A549 (cell line): ENCODE measurements around the gene DIP2A.

Source experiments
- CBX2 ChIP-seq: fragments of 200-600 bp; sonication (generic); IDR thresholded peaks from 2 replicates; pipeline ENCODE4 v1.6.1; 2016; ENCODE audit warnings: low read depth, mild to moderate bottlenecking, borderline replicate concordance
- EHMT2 ChIP-seq: fragments of 200-600 bp; sonication (generic); IDR thresholded peaks from 2 replicates; pipeline ENCODE4 v1.6.1; 2016; ENCODE audit warnings: antibody characterized with exemption, low read depth, mild to moderate bottlenecking, moderate library complexity
- EP300 ChIP-seq, 2 experiments: fragments of >200 bp; sonication (Bioruptor Twin); formaldehyde crosslinking; IDR thresholded peaks; 2 replicates in 1 of 2; 3 replicates in 1 of 2; pipeline ENCODE4 v1.6.1; 2016 to 2017
- KDM1A ChIP-seq: fragments of 200-600 bp; sonication (generic); IDR thresholded peaks from 2 replicates; pipeline ENCODE4 v1.6.1; 2016; ENCODE audit warnings: low read depth, mild to moderate bottlenecking
- NFE2L2 ChIP-seq: fragments of 150-350 bp; conservative IDR thresholded peaks from 2 replicates; pipeline ENCODE4 v1.6.1; 2014; ENCODE audit warnings: low read length
- NPAS2 ChIP-seq: fragments of 250-450 bp; sonication (Bioruptor Pico); IDR thresholded peaks from 2 replicates; pipeline ENCODE4 v1.8.0; 2022; ENCODE audit warnings: mild to moderate bottlenecking, moderate library complexity, borderline replicate concordance
- POLR2A ChIP-seq: IDR thresholded peaks from 2 replicates; pipeline ENCODE4 v1.6.1; 2012; ENCODE audit warnings: mild to moderate bottlenecking, low read length
- RAD21 ChIP-seq, 2 experiments: fragments of >200 bp in 1 of 2; sonication (Bioruptor Twin) in 1 of 2; formaldehyde crosslinking in 1 of 2; IDR thresholded peaks in 1 of 2; conservative IDR thresholded peaks in 1 of 2; 2 replicates in 1 of 2; 3 replicates in 1 of 2; pipeline ENCODE4 v1.6.1; 2012 to 2018; ENCODE audit warnings: inconsistent platforms in 1 of 2
- TF ChIP-seq, protein P1 (sequence below): IDR thresholded peaks from 2 replicates; pipeline ENCODE4 v1.6.1; 2012
- TF ChIP-seq, protein P2 (sequence below): fragments of 200-600 bp; sonication (generic); IDR thresholded peaks from 2 replicates; pipeline ENCODE4 v1.6.1; 2016; ENCODE audit warnings: antibody characterized with exemption, mild to moderate bottlenecking, moderate library complexity
- TF ChIP-seq, protein P3 (sequence below): fragments of >200 bp; sonication (Bioruptor Twin); formaldehyde crosslinking; IDR thresholded peaks from 3 replicates; pipeline ENCODE4 v1.5.1; 2016
- TF ChIP-seq, protein P4 (sequence below): IDR thresholded peaks from 2 replicates; pipeline ENCODE4 v1.6.1; 2012

DNA sequence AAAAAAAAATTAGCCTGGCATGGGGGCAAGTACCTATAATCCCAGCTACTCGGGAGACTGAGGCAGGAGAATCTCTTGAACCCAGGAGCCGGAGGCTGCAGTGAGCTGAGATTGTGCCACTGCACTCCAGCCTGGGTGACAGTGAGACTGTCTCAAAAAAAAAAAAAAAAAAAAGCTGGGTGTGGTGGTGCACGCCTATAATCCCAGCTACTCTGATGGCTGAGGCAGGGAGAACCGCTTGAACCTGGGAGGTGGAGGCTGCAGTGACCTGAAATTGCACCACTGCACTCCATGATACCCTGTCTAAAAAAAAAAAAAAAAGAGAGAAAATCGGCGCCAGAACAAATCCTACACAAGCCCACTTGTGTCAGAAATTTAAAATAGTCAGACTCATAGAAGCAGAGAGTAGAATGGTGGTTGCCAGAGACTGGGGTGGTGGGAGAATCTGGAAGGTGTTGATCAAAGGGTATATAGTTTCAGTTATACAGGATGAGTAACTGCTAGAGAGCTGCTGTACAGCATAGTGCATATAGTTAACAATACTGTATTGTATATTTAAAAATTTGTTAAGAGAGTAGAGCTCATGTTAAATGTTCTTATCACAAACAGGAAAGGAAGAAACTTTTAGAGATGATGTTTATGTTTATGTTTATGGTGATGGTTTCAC lies 9.6 kb downstream of the DIP2A start:
- TF ChIP-seq RAD21 (conservative IDR thresholded peaks at IDR 0.05 in 1 of 2, IDR thresholded peaks at IDR 0.05 in 1 of 2) (no peak), NPAS2 (no peak), POLR2A (no peak), EP300 (IDR thresholded peaks at IDR 0.05) (no peak), EHMT2 (no peak), KDM1A (no peak), NFE2L2 (no peak), CBX2 (no peak)
- TF ChIP-seq, protein P1, sequence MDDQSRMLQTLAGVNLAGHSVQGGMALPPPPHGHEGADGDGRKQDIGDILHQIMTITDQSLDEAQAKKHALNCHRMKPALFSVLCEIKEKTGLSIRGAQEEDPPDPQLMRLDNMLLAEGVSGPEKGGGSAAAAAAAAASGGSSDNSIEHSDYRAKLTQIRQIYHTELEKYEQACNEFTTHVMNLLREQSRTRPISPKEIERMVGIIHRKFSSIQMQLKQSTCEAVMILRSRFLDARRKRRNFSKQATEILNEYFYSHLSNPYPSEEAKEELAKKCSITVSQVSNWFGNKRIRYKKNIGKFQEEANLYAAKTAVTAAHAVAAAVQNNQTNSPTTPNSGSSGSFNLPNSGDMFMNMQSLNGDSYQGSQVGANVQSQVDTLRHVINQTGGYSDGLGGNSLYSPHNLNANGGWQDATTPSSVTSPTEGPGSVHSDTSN = no peak
- TF ChIP-seq, protein P2, sequence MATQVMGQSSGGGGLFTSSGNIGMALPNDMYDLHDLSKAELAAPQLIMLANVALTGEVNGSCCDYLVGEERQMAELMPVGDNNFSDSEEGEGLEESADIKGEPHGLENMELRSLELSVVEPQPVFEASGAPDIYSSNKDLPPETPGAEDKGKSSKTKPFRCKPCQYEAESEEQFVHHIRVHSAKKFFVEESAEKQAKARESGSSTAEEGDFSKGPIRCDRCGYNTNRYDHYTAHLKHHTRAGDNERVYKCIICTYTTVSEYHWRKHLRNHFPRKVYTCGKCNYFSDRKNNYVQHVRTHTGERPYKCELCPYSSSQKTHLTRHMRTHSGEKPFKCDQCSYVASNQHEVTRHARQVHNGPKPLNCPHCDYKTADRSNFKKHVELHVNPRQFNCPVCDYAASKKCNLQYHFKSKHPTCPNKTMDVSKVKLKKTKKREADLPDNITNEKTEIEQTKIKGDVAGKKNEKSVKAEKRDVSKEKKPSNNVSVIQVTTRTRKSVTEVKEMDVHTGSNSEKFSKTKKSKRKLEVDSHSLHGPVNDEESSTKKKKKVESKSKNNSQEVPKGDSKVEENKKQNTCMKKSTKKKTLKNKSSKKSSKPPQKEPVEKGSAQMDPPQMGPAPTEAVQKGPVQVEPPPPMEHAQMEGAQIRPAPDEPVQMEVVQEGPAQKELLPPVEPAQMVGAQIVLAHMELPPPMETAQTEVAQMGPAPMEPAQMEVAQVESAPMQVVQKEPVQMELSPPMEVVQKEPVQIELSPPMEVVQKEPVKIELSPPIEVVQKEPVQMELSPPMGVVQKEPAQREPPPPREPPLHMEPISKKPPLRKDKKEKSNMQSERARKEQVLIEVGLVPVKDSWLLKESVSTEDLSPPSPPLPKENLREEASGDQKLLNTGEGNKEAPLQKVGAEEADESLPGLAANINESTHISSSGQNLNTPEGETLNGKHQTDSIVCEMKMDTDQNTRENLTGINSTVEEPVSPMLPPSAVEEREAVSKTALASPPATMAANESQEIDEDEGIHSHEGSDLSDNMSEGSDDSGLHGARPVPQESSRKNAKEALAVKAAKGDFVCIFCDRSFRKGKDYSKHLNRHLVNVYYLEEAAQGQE = no peak
- TF ChIP-seq, protein P3, sequence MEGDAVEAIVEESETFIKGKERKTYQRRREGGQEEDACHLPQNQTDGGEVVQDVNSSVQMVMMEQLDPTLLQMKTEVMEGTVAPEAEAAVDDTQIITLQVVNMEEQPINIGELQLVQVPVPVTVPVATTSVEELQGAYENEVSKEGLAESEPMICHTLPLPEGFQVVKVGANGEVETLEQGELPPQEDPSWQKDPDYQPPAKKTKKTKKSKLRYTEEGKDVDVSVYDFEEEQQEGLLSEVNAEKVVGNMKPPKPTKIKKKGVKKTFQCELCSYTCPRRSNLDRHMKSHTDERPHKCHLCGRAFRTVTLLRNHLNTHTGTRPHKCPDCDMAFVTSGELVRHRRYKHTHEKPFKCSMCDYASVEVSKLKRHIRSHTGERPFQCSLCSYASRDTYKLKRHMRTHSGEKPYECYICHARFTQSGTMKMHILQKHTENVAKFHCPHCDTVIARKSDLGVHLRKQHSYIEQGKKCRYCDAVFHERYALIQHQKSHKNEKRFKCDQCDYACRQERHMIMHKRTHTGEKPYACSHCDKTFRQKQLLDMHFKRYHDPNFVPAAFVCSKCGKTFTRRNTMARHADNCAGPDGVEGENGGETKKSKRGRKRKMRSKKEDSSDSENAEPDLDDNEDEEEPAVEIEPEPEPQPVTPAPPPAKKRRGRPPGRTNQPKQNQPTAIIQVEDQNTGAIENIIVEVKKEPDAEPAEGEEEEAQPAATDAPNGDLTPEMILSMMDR = no peak
- TF ChIP-seq, protein P4, sequence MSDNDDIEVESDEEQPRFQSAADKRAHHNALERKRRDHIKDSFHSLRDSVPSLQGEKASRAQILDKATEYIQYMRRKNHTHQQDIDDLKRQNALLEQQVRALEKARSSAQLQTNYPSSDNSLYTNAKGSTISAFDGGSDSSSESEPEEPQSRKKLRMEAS = no peak
